ENCODE data around the gene CHD2. TPM values are rescaled to one million over a fixed set of nuclear protein-coding genes. Genes with fewer than 3 reads are reported as not detected.

Gene CHD2
- total and polyA plus RNA-seq, 9 donors = 53.4 to 71.2 (median 54.8) TPM

GRCh38 chr15:93001881-93002280 is 101.8 kb downstream of the CHD2 start:
- Histone ChIP-seq H3K27me3 (ENCODE audit: control insufficient read depth, insufficient read depth, low read length) (no peaks in the 10 kb centered on the region), H3K4me3 (ENCODE audit: low read length) (no peak overlapping the region), H3K36me3 (ENCODE audit: control insufficient read depth, insufficient read depth, low read length) (peaks cover 58% of the 10 kb centered on the region), H3K4me1 (ENCODE audit: control insufficient read depth, insufficient read depth, low read length) (no peaks in the 10 kb centered on the region), H3K27ac (ENCODE audit: low read length) (no peak overlapping the region), H3K9me3 (replicated peaks; ENCODE audit: control insufficient read depth, low read depth, low read length) (no peaks in the 10 kb centered on the region)
- DNase-seq = peak; percentile 48
- WGBS (ENCODE audit: insufficient coverage) = no CpG with 5 or more reads among the region's 2 CpGs

GRCh38 chr15:93005133-93005532 is 105.0 kb downstream of the CHD2 start:
- DNase-seq = no peak
- H3K9me3 ChIP-seq (replicated peaks; ENCODE audit: control insufficient read depth, low read depth, low read length) = no peaks in the 10 kb centered on the region
- no peaks in the 10 kb centered on the region for H3K27me3 ChIP-seq (ENCODE audit: control insufficient read depth, insufficient read depth, low read length)
- H3K4me3 ChIP-seq (ENCODE audit: low read length) = no peak overlapping the region
- 89% methylated on average over 2 of the region's 4 CpGs for WGBS (ENCODE audit: insufficient coverage)
- H3K36me3 ChIP-seq (ENCODE audit: control insufficient read depth, insufficient read depth, low read length) = peaks cover 61% of the 10 kb centered on the region
- H3K27ac ChIP-seq (ENCODE audit: low read length) = no peak overlapping the region
- no peaks in the 10 kb centered on the region for H3K4me1 ChIP-seq (ENCODE audit: control insufficient read depth, insufficient read depth, low read length)

- no peak overlapping the region for H3K4me3 ChIP-seq (ENCODE audit: low read length)
- no peak overlapping the region for H3K27ac ChIP-seq (ENCODE audit: low read length)
- 100% methylated on average over 1 of the region's 3 CpGs for WGBS (ENCODE audit: insufficient coverage)
- no peaks in the 10 kb centered on the region for H3K27me3 ChIP-seq (ENCODE audit: control insufficient read depth, insufficient read depth, low read length)
- H3K9me3 ChIP-seq (replicated peaks; ENCODE audit: control insufficient read depth, low read depth, low read length) = no peaks in the 10 kb centered on the region
- H3K36me3 ChIP-seq (ENCODE audit: control insufficient read depth, insufficient read depth, low read length) = peaks cover 65% of the 10 kb centered on the region
- no peak for DNase-seq
- H3K4me1 ChIP-seq (ENCODE audit: control insufficient read depth, insufficient read depth, low read length) = no peaks in the 10 kb centered on the region
Measured at GRCh38 chr15:93007994-93008393, 107.9 kb downstream of the CHD2 start.

GRCh38 chr15:93012786-93013185 is 112.7 kb downstream of the CHD2 start:
- Histone ChIP-seq H3K36me3 (ENCODE audit: control insufficient read depth, insufficient read depth, low read length) (peaks cover 79% of the 10 kb centered on the region), H3K27ac (ENCODE audit: low read length) (no peak overlapping the region), H3K4me1 (ENCODE audit: control insufficient read depth, insufficient read depth, low read length) (no peaks in the 10 kb centered on the region), H3K27me3 (ENCODE audit: control insufficient read depth, insufficient read depth, low read length) (no peaks in the 10 kb centered on the region), H3K4me3 (ENCODE audit: low read length) (no peak overlapping the region), H3K9me3 (replicated peaks; ENCODE audit: control insufficient read depth, low read depth, low read length) (no peaks in the 10 kb centered on the region)
- WGBS (ENCODE audit: insufficient coverage) = no CpG with 5 or more reads among the region's 1 CpG
- DNase-seq = no peak

DNA sequence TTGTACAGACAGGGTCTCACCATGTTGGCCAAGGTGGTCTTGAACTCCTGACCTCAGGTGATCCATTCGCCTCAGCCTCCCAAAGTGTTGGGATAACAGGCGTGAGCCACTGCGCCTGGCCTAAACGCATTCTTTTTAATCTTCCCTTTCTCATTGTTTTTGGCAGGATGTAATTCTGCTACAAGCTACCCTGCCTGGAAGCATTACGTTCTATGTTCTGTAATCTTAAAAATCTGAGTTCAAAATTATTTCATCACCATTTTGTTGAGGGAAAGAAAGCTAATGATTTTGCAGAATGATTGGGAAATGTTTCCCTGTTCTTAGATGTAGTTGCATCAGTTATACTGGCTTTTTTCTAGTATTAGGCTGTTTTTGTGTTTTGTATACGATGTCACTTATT is 117.4 kb downstream of the CHD2 start:
- Histone ChIP-seq H3K27ac (ENCODE audit: low read length) (no peak overlapping the region), H3K27me3 (ENCODE audit: control insufficient read depth, insufficient read depth, low read length) (no peaks in the 10 kb centered on the region), H3K4me3 (ENCODE audit: low read length) (no peak overlapping the region), H3K9me3 (replicated peaks; ENCODE audit: control insufficient read depth, low read depth, low read length) (no peaks in the 10 kb centered on the region), H3K36me3 (ENCODE audit: control insufficient read depth, insufficient read depth, low read length) (peaks cover 78% of the 10 kb centered on the region), H3K4me1 (ENCODE audit: control insufficient read depth, insufficient read depth, low read length) (no peaks in the 10 kb centered on the region)
- DNase-seq = no peak
- 100% methylated on average over 1 of the region's 6 CpGs for WGBS (ENCODE audit: insufficient coverage)

GRCh38 chr15:93018574-93018973 is 118.5 kb downstream of the CHD2 start:
- no peaks in the 10 kb centered on the region for H3K9me3 ChIP-seq (replicated peaks; ENCODE audit: control insufficient read depth, low read depth, low read length)
- no peak overlapping the region for H3K27ac ChIP-seq (ENCODE audit: low read length)
- whole genome bisulfite sequencing (ENCODE audit: insufficient coverage) = 63% methylated on average over 1 of the region's 4 CpGs
- no peaks in the 10 kb centered on the region for H3K27me3 ChIP-seq (ENCODE audit: control insufficient read depth, insufficient read depth, low read length)
- no peak for DNase-seq
- H3K4me3 ChIP-seq (ENCODE audit: low read length) = no peak overlapping the region
- peaks cover 73% of the 10 kb centered on the region for H3K36me3 ChIP-seq (ENCODE audit: control insufficient read depth, insufficient read depth, low read length)
- no peaks in the 10 kb centered on the region for H3K4me1 ChIP-seq (ENCODE audit: control insufficient read depth, insufficient read depth, low read length)

DNA sequence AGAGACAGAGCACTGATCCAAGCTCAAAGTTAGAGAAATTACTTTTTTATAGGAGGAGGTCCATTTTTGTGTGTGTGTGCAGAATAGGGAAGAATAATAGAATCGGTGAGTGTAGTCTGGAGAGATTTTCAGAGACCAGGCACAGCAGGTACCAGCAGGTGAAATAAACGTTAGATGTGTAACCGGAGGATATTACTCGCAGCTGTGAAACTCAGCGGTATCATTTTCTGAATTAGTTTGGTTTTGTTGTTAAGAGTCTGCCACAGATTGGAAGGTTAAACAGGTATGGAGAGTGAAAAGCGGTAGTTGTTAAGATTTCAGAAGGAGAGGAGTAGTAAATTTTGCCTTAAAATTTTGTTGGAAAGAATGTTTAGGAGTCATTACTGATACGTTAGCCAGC is 119.0 kb downstream of the CHD2 start:
- no peaks in the 10 kb centered on the region for H3K4me1 ChIP-seq (ENCODE audit: control insufficient read depth, insufficient read depth, low read length)
- H3K9me3 ChIP-seq (replicated peaks; ENCODE audit: control insufficient read depth, low read depth, low read length) = no peaks in the 10 kb centered on the region
- H3K4me3 ChIP-seq (ENCODE audit: low read length) = no peak overlapping the region
- 85% methylated on average over 6 of the region's 7 CpGs for WGBS (ENCODE audit: insufficient coverage)
- H3K27ac ChIP-seq (ENCODE audit: low read length) = no peak overlapping the region
- no peaks in the 10 kb centered on the region for H3K27me3 ChIP-seq (ENCODE audit: control insufficient read depth, insufficient read depth, low read length)
- peaks cover 71% of the 10 kb centered on the region for H3K36me3 ChIP-seq (ENCODE audit: control insufficient read depth, insufficient read depth, low read length)
- no peak for DNase-seq

DNA sequence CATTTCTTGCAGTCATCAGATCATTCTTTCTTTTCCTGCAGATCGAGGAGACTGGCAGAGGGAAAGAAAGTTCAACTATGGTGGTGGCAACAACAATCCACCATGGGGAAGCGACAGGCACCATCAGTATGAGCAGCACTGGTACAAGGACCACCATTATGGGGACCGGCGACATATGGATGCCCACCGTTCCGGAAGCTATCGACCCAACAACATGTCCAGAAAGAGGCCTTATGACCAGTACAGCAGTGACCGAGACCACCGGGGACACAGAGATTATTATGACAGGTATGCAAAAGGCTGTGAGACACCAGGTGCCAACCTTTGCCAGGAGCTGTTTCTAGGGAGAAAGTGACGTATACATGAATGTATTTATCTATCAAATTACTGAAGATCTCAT is 119.8 kb downstream of the CHD2 start:
- Histone ChIP-seq H3K4me3 (ENCODE audit: low read length) (no peak overlapping the region), H3K27ac (ENCODE audit: low read length) (no peak overlapping the region), H3K4me1 (ENCODE audit: control insufficient read depth, insufficient read depth, low read length) (no peaks in the 10 kb centered on the region), H3K9me3 (replicated peaks; ENCODE audit: control insufficient read depth, low read depth, low read length) (no peaks in the 10 kb centered on the region), H3K27me3 (ENCODE audit: control insufficient read depth, insufficient read depth, low read length) (no peaks in the 10 kb centered on the region), H3K36me3 (ENCODE audit: control insufficient read depth, insufficient read depth, low read length) (peaks cover 71% of the 10 kb centered on the region)
- 95% methylated on average over 8 of the region's 10 CpGs for WGBS (ENCODE audit: insufficient coverage)
- DNase-seq = no peak

GRCh38 chr15:93020976-93021772 is 121.0 kb downstream of the CHD2 start:
- H3K27me3 ChIP-seq (ENCODE audit: control insufficient read depth, insufficient read depth, low read length) = no peaks in the 10 kb centered on the region
- no peak for DNase-seq
- no CpG with 5 or more reads among the region's 3 CpGs for WGBS (ENCODE audit: insufficient coverage)
- no peaks in the 10 kb centered on the region for H3K9me3 ChIP-seq (replicated peaks; ENCODE audit: control insufficient read depth, low read depth, low read length)
- H3K4me3 ChIP-seq (ENCODE audit: low read length) = no peak overlapping the region
- H3K36me3 ChIP-seq (ENCODE audit: control insufficient read depth, insufficient read depth, low read length) = peaks cover 71% of the 10 kb centered on the region
- no peak overlapping the region for H3K27ac ChIP-seq (ENCODE audit: low read length)
- peaks cover 3% of the 10 kb centered on the region for H3K4me1 ChIP-seq (ENCODE audit: control insufficient read depth, insufficient read depth, low read length)

DNA sequence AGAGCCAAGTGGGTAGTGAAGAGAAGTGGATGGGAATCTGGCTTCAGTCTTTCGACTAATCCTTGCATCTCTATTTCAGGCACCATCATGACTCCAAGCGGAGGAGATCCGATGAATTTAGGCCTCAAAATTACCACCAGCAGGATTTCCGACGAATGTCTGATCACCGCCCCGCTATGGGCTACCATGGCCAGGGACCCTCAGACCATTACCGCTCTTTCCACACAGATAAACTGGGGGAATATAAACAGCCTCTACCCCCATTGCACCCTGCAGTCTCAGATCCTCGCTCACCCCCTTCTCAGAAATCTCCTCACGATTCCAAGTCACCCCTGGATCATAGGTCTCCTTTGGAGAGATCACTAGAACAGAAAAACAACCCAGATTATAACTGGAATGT is 124.2 kb downstream of the CHD2 start:
- Histone ChIP-seq H3K27ac (ENCODE audit: low read length) (no peak overlapping the region), H3K4me1 (ENCODE audit: control insufficient read depth, insufficient read depth, low read length) (peaks cover 32% of the 10 kb centered on the region)
- DNase-seq = no peak

More for the DNA sequence above, 124.2 kb downstream of the CHD2 start:
- Histone ChIP-seq H3K9me3 (replicated peaks; ENCODE audit: control insufficient read depth, low read depth, low read length) (no peaks in the 10 kb centered on the region), H3K4me3 (ENCODE audit: low read length) (no peak overlapping the region), H3K36me3 (ENCODE audit: control insufficient read depth, insufficient read depth, low read length) (peaks cover 70% of the 10 kb centered on the region), H3K27me3 (ENCODE audit: control insufficient read depth, insufficient read depth, low read length) (no peaks in the 10 kb centered on the region)
- 94% methylated on average over 7 of the region's 10 CpGs for WGBS (ENCODE audit: insufficient coverage)
